ENCODE data around the gene SLC16A12.
"Not testable (repeated sequence)": the region's sequence is repeated elsewhere in the genome, so short reads cannot be mapped to it uniquely, and the experiment has no call there.

The SLC16A12 gene

GRCh38 chr10:89548673-89549072 is 13.3 kb upstream of the SLC16A12 start:
- DNase-seq (ENCODE audit: low read depth, low spot score): no peak

- no peak for DNase-seq (ENCODE audit: low read depth, low spot score)
These were observed 12.6 kb upstream of the SLC16A12 start for GRCh38 chr10:89547853-89548513.

- not testable (repeated sequence) for DNase-seq (ENCODE audit: low read depth, low spot score)
These were observed 11.3 kb upstream of the SLC16A12 start for GRCh38 chr10:89546651-89547050.

GRCh38 chr10:89543841-89544240 is 8.4 kb upstream of the SLC16A12 start:
- no peak for DNase-seq (ENCODE audit: low read depth, low spot score)

GRCh38 chr10:89540420-89540949 is 5.1 kb upstream of the SLC16A12 start:
- DNase-seq (ENCODE audit: low read depth, low spot score): no peak

GRCh38 chr10:89537364-89537763 is 2.0 kb upstream of the SLC16A12 start:
- DNase-seq (ENCODE audit: low read depth, low spot score): no peak

- DNase-seq (ENCODE audit: low read depth, low spot score): no peak
These were observed 590 bp upstream of the SLC16A12 start for GRCh38 chr10:89536013-89536354.

GRCh38 chr10:89534826-89535166 is 598 bp downstream of the SLC16A12 start:
- no peak for DNase-seq (ENCODE audit: low read depth, low spot score)

- no peak for DNase-seq (ENCODE audit: low read depth, low spot score)
These were observed 2.9 kb downstream of the SLC16A12 start for GRCh38 chr10:89532476-89532875.

GRCh38 chr10:89531359-89531758 is 4.0 kb downstream of the SLC16A12 start:
- DNase-seq (ENCODE audit: low read depth, low spot score): no peak

- not testable (repeated sequence) for DNase-seq (ENCODE audit: low read depth, low spot score)
These were observed 5.7 kb downstream of the SLC16A12 start for GRCh38 chr10:89529711-89530110.

GRCh38 chr10:89526358-89526757 is 9.0 kb downstream of the SLC16A12 start:
- no peak for DNase-seq (ENCODE audit: low read depth, low spot score)

- no peak for DNase-seq (ENCODE audit: low read depth, low spot score)
These were observed 9.8 kb downstream of the SLC16A12 start for GRCh38 chr10:89525556-89525955.

- DNase-seq (ENCODE audit: low read depth, low spot score): no peak
These were observed 11.1 kb downstream of the SLC16A12 start for GRCh38 chr10:89524279-89524678.

GRCh38 chr10:89523274-89523673 is 12.1 kb downstream of the SLC16A12 start:
- DNase-seq (ENCODE audit: low read depth, low spot score): no peak

- no peak for DNase-seq (ENCODE audit: low read depth, low spot score)
These were observed 12.9 kb downstream of the SLC16A12 start for GRCh38 chr10:89522463-89522862.

GRCh38 chr10:89521368-89521767 is 14.0 kb downstream of the SLC16A12 start:
- no peak for DNase-seq (ENCODE audit: low read depth, low spot score)

GRCh38 chr10:89520706-89521105 is 14.7 kb downstream of the SLC16A12 start:
- DNase-seq (ENCODE audit: low read depth, low spot score): no peak

GRCh38 chr10:89518876-89519842 is 16.2 kb downstream of the SLC16A12 start:
- no peak for DNase-seq (ENCODE audit: low read depth, low spot score)

GRCh38 chr10:89518108-89518507 is 17.3 kb downstream of the SLC16A12 start:
- DNase-seq (ENCODE audit: low read depth, low spot score): no peak

GRCh38 chr10:89516149-89516832 is 19.1 kb downstream of the SLC16A12 start:
- DNase-seq (ENCODE audit: low read depth, low spot score): no peak
